ENCODE results near the gene XRCC5.
A peak's percentile ranks its signal among the peaks of the same experiment; 100 is the strongest.
"Not testable (repeated sequence)": the region's sequence is repeated elsewhere in the genome, so short reads cannot be mapped to it uniquely, and the experiment has no call there.

The XRCC5 gene

GRCh38 chr2:216114714-216115531, 5.8 kb downstream of the XRCC5 start:
- H3K27ac ChIP-seq = peak overlapping the region; percentile 59
- DNase-seq (ENCODE audit: low read depth, low spot score) = peak; percentile 92

- no peak for DNase-seq (ENCODE audit: low read depth, low spot score)
- H3K27ac ChIP-seq = no peak overlapping the region
Measured at GRCh38 chr2:216116418-216116817, 7.3 kb downstream of the XRCC5 start.

GRCh38 chr2:216117561-216118340, 8.6 kb downstream of the XRCC5 start:
- DNase-seq (ENCODE audit: low read depth, low spot score) = no peak
- H3K27ac ChIP-seq = no peak overlapping the region

- no peak overlapping the region for H3K27ac ChIP-seq
Measured at GRCh38 chr2:216118474-216118873, 9.3 kb downstream of the XRCC5 start.

GRCh38 chr2:216119146-216119545, 10.0 kb downstream of the XRCC5 start:
- no peak overlapping the region for H3K27ac ChIP-seq
- DNase-seq (ENCODE audit: low read depth, low spot score) = no peak

More at GRCh38 chr2:216118474-216118873, 9.3 kb downstream of the XRCC5 start:
- DNase-seq (ENCODE audit: low read depth, low spot score) = no peak

GRCh38 chr2:216119986-216120385, 10.8 kb downstream of the XRCC5 start:
- H3K27ac ChIP-seq = no peak overlapping the region
- no peak for DNase-seq (ENCODE audit: low read depth, low spot score)

- no peak for DNase-seq (ENCODE audit: low read depth, low spot score)
- no peak overlapping the region for H3K27ac ChIP-seq
Measured at GRCh38 chr2:216121255-216121654, 12.1 kb downstream of the XRCC5 start.

GRCh38 chr2:216126943-216127342, 17.8 kb downstream of the XRCC5 start:
- no peak overlapping the region for H3K27ac ChIP-seq
- no peak for DNase-seq (ENCODE audit: low read depth, low spot score)

GRCh38 chr2:216130346-216130971, 21.3 kb downstream of the XRCC5 start:
- no peak for DNase-seq (ENCODE audit: low read depth, low spot score)
- H3K27ac ChIP-seq = no peak overlapping the region

GRCh38 chr2:216131175-216131926, 22.2 kb downstream of the XRCC5 start:
- no peak overlapping the region for H3K27ac ChIP-seq
- DNase-seq (ENCODE audit: low read depth, low spot score) = no peak

- no peak for DNase-seq (ENCODE audit: low read depth, low spot score)
- no peak overlapping the region for H3K27ac ChIP-seq
Measured at GRCh38 chr2:216132585-216132984, 23.4 kb downstream of the XRCC5 start.

- no peak overlapping the region for H3K27ac ChIP-seq
- no peak for DNase-seq (ENCODE audit: low read depth, low spot score)
Measured at GRCh38 chr2:216133397-216133796, 24.2 kb downstream of the XRCC5 start.

GRCh38 chr2:216134958-216135541, 25.9 kb downstream of the XRCC5 start:
- DNase-seq (ENCODE audit: low read depth, low spot score) = no peak
- no peak overlapping the region for H3K27ac ChIP-seq

GRCh38 chr2:216139884-216140283, 30.7 kb downstream of the XRCC5 start:
- DNase-seq (ENCODE audit: low read depth, low spot score) = no peak
- no peak overlapping the region for H3K27ac ChIP-seq

- not testable (repeated sequence) for DNase-seq (ENCODE audit: low read depth, low spot score); H3K27ac ChIP-seq
Measured at GRCh38 chr2:216141516-216141915, 32.4 kb downstream of the XRCC5 start.

- no peak overlapping the region for H3K27ac ChIP-seq
- no peak for DNase-seq (ENCODE audit: low read depth, low spot score)
Measured at GRCh38 chr2:216142540-216142939, 33.4 kb downstream of the XRCC5 start.

GRCh38 chr2:216144372-216144771, 35.2 kb downstream of the XRCC5 start:
- no peak overlapping the region for H3K27ac ChIP-seq
- DNase-seq (ENCODE audit: low read depth, low spot score) = no peak

- H3K27ac ChIP-seq = no peak overlapping the region
- no peak for DNase-seq (ENCODE audit: low read depth, low spot score)
Measured at GRCh38 chr2:216144857-216145256, 35.7 kb downstream of the XRCC5 start.

- no peak overlapping the region for H3K27ac ChIP-seq
- no peak for DNase-seq (ENCODE audit: low read depth, low spot score)
Measured at GRCh38 chr2:216146573-216146972, 37.4 kb downstream of the XRCC5 start.
